BLaER1 (cell line): ENCODE results near the gene CMIP.

Experiments used
- H3K27ac ChIP-seq: shearing (Covaris generic); formaldehyde crosslinking; 2 replicates; pipeline ENCODE4 v1.8.1; 2022
- H3K27me3 ChIP-seq: shearing (Covaris generic); formaldehyde crosslinking; 2 replicates; pipeline ENCODE4 v1.8.1; 2022
- H3K36me3 ChIP-seq: shearing (Covaris generic); formaldehyde crosslinking; 2 replicates; pipeline ENCODE4 v1.8.1; 2022
- H3K4me1 ChIP-seq: shearing (Covaris generic); formaldehyde crosslinking; 2 replicates; pipeline ENCODE4 v1.8.1; 2022
- H3K4me2 ChIP-seq: shearing (Covaris generic); formaldehyde crosslinking; 2 replicates; pipeline ENCODE4 v1.8.1; 2022
- H3K4me3 ChIP-seq: shearing (Covaris generic); formaldehyde crosslinking; 2 replicates; pipeline ENCODE4 v1.8.1; 2022
- H3K9ac ChIP-seq: shearing (Covaris generic); formaldehyde crosslinking; 2 replicates; pipeline ENCODE4 v1.8.1; 2022
- H3K9me3 ChIP-seq: shearing (Covaris generic); formaldehyde crosslinking; 2 replicates; pipeline ENCODE4 v1.8.1; 2022
- H4K20me1 ChIP-seq: shearing (Covaris generic); formaldehyde crosslinking; 2 replicates; pipeline ENCODE4 v1.8.1; 2022
- Cebpa-rat ChIP-seq: shearing (Covaris generic); IDR thresholded peaks from 2 replicates; pipeline ENCODE4 v1.8.1; 2022

Gene CMIP

DNA sequence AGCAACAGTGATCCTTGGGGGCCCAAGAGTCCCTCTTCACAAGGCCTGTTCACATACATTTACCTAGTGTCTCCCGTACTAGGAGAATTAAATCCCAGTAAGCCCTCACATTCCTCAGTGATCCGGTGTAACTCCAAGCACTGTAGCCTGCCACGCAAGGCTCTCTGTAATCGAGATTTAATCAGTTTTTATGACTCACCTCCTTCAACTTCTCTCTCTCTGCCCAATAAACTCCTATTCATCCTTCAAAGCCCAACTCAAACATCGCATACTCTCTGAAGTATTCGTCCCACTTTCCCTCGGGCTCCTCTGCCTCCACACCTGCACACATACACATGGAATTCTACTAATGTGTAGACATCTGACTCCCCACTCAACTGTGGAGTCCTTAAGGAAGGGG lies 141.8 kb downstream of the CMIP start:
- Histone ChIP-seq H3K4me3 (no peak overlapping the region), H3K9ac (no peak overlapping the region), H3K27me3 (no peaks in the 10 kb centered on the region), H4K20me1 (peaks cover 100% of the 10 kb centered on the region), H3K36me3 (peaks cover 70% of the 10 kb centered on the region), H3K4me1 (0 out of 2 replicates have a peak, but pooled peaks cover 7% of the 10 kb centered on the region), H3K27ac (no peak overlapping the region), H3K9me3 (no peaks in the 10 kb centered on the region), H3K4me2 (no peak overlapping the region)
- no peak for TF ChIP-seq Cebpa-rat

DNA sequence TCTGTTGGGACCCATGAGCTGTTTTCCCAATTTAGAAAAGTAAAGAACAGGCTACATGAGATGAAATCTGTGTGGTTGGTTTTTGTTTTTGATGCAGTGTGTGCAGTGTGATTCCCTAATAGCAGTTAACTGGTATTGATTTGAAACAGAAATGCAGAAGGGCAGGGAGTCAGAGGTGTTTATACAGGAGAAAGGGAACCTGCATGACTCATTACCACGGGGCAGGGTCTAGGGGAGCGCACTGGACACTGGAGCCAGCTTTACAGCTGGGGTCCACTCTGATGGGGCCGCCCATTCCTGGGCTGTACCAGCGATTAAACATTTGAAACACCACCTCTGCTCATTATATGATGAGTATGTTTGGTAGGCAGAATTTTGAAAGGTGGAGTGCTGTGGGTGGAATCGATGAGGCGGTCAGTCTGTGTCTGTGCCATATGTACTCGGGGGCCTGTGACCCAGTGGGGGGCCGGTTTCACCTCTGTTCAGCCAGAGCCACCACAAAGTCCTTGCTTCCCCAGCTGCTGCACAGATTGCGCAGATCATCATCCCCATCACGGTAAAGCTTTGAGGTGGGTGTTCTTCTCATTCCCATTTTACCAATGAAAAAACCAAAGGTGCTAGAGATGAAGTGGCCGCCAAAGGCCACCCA lies 142.5 kb downstream of the CMIP start:
- Histone ChIP-seq H3K9ac (no peak overlapping the region), H3K9me3 (no peaks in the 10 kb centered on the region), H3K27me3 (no peaks in the 10 kb centered on the region), H3K27ac (no peak overlapping the region), H3K4me3 (no peak overlapping the region), H3K4me2 (no peak overlapping the region), H4K20me1 (peaks cover 100% of the 10 kb centered on the region), H3K4me1 (0 out of 2 replicates have a peak, but pooled peaks cover 7% of the 10 kb centered on the region), H3K36me3 (peaks cover 70% of the 10 kb centered on the region)
- no peak for TF ChIP-seq Cebpa-rat

DNA sequence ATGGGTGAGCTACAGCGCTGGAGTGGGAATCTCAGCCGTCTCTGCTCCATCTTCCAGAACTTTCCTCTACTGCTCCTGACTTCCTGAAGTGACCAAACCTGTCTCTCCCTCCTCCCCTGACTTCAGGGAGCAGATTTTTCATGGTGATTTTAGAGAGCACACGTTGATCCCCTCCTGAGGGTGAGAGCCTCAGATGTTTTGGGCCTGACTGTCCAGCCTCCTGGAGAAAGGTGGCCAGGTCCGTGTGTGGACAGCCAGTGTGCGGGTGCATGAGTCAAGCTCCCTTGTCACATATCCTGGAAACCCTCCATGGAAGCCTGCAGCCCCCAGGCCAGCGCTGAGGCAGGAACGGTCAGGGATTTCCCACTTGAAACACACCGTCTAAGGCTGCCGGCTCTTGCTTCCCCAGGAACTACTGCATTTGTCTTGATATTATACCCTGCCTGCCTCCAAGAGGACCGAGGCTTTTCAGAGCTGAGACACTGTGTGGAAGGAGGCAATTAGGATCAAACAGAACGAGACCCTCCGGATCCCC lies 143.1 kb downstream of the CMIP start:
- peaks cover 100% of the 10 kb centered on the region for H4K20me1 ChIP-seq
- H3K4me3 ChIP-seq, result no peak overlapping the region
- H3K9ac ChIP-seq, result no peak overlapping the region
- 0 out of 2 replicates have a peak, but pooled peaks cover 7% of the 10 kb centered on the region for H3K4me1 ChIP-seq
- TF ChIP-seq Cebpa-rat, result no peak
- no peaks in the 10 kb centered on the region for H3K27me3 ChIP-seq
- H3K9me3 ChIP-seq, result no peaks in the 10 kb centered on the region
- H3K27ac ChIP-seq, result no peak overlapping the region
- no peak overlapping the region for H3K4me2 ChIP-seq
- H3K36me3 ChIP-seq, result peaks cover 69% of the 10 kb centered on the region

DNA sequence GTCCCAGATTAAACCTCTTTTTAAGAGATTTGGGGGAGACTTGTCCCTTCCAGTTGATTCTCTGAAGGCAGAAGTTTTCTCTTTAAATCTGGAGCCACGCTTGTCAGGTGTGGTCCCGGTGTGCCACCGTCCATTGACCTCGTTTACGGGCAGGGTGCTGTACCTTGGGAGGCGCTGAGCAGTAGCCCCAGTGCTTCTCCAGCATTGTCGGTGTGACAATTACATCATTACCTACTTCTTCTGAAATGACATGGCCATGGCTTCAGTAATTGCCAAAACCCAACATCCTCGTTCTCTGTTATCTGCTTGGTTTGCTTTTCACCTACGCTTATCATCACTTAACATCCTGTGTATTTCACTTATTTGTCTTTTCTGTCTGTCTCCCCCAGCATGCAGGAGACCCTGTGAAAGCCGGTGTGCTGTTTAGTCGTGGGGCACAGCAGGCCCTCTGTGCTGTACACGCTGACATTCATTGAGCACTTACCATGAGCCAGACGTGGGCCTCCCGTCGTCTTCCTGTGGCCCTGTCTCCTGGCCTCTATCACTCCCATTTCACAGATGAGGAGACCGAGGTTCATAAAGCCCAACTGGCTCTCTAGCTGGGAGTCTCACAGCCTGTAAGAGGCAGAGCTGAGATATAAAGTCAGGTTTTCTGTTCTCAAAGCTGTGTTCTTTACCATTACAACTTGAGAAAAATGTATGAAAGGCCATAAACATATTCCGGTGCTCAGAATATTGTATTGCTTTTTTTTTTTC lies 143.9 kb downstream of the CMIP start:
- Histone ChIP-seq H4K20me1 (peaks cover 100% of the 10 kb centered on the region), H3K4me1 (peaks cover 4% of the 10 kb centered on the region; the same call in 1 of the 2 replicates), H3K36me3 (peaks cover 69% of the 10 kb centered on the region), H3K9me3 (no peaks in the 10 kb centered on the region), H3K9ac (no peak overlapping the region), H3K27ac (no peak overlapping the region), H3K4me3 (no peak overlapping the region), H3K27me3 (no peaks in the 10 kb centered on the region), H3K4me2 (no peak overlapping the region)
- no peak for TF ChIP-seq Cebpa-rat

DNA sequence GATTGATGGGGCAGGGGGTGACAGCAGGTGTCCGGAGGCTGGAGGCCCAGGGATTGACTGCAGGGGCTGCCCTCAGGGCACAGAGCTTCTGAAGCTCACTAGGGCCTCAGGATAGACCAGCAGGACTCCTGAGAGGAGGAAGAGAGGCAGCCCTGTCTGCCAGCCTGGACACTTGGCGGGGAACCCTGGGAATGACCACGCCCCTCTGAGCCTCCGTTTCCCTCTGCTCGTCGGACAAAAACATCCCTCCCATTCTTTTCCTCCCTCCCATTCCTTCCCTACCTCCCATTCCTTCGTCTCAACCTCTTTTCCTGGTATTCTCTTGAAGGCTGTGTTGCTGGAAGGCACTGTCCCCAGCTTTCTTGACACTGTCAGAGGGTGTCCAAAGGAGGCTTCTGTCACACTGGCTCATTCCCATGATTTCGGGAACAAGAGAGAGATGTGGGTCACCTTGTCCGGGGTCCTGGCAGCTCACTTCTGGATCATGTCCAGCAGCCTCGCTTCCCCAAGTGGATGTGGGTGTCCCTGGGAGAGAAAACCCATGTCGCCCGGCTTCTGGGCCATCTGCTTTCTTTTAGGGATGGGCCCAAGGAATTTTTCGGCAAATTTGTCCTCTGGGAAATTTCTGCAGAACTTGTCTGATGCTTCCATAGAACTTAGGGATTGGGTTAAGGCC lies 145.5 kb downstream of the CMIP start:
- H3K4me3 ChIP-seq, result no peak overlapping the region
- H3K9me3 ChIP-seq, result no peaks in the 10 kb centered on the region
- no peak for TF ChIP-seq Cebpa-rat
- peaks cover 98% of the 10 kb centered on the region for H4K20me1 ChIP-seq
- peaks cover 58% of the 10 kb centered on the region for H3K36me3 ChIP-seq
- H3K27ac ChIP-seq, result no peak overlapping the region
- peaks cover 4% of the 10 kb centered on the region; the same call in 1 of the 2 replicates for H3K4me1 ChIP-seq
- no peak overlapping the region for H3K4me2 ChIP-seq
- H3K9ac ChIP-seq, result no peak overlapping the region
- H3K27me3 ChIP-seq, result no peaks in the 10 kb centered on the region

DNA sequence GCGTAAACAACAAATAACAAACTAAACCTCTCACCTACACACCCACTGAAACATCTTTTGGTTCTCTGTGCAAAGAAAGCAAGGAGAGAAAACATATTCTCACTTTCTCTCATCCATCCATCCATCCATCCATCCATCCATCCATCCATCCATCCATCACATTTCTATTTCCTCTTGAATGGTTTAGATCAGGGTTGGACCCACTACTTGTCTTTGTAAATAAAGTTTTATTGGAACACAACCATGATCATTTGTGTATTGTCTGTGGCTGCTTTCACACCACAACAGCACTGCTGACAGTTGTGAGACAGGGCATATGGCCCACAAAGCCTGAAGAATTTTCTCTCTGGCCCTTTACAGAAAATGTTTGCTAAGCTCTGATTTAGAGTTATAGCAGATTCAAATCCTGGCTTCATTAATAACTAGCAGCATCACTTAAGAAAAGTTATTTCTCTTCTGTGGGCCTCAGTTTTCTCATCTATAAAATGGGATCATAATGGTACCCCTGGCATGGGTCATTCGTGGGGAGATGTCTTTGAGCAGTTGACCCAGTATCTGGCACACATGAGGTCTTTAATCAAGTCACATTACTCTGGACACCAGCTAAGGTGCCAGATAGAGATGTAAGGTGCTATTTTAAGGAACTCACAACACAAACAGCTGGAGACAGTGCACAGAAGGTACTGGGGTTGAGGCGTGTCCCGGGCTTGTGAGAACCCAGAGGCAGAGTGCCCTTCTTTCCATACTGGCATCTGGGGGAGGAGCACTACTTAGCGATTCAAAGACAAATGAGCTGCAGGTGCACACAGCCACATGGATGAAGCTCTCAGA lies 146.3 kb downstream of the CMIP start:
- Histone ChIP-seq H3K27ac (no peak overlapping the region), H3K27me3 (no peaks in the 10 kb centered on the region), H4K20me1 (peaks cover 98% of the 10 kb centered on the region), H3K9ac (no peak overlapping the region), H3K36me3 (peaks cover 50% of the 10 kb centered on the region), H3K4me3 (no peak overlapping the region), H3K4me2 (no peak overlapping the region), H3K4me1 (peaks cover 4% of the 10 kb centered on the region; the same call in 1 of the 2 replicates), H3K9me3 (no peaks in the 10 kb centered on the region)
- TF ChIP-seq Cebpa-rat, result no peak

DNA sequence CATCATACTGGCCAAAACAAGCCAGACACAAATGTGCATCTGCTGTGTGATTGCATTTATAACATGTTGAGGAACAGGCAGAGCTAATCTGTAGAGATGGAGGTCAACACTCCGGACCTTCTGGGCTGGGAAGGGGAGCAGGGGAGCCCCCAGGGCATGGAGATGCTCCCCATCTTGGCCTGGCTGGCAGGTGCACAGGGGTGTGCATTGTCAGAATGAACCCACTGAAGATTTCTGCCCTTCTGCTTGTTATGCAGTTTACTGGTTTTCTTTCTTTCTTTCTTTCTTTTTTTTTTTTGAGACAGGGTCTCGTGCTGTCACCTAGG lies 146.9 kb downstream of the CMIP start:
- peaks cover 50% of the 10 kb centered on the region for H3K36me3 ChIP-seq
- no peak overlapping the region for H3K4me2 ChIP-seq
- no peaks in the 10 kb centered on the region for H3K9me3 ChIP-seq
- peaks cover 98% of the 10 kb centered on the region for H4K20me1 ChIP-seq
- no peak overlapping the region for H3K9ac ChIP-seq
- H3K4me3 ChIP-seq, result no peak overlapping the region
- peaks cover 4% of the 10 kb centered on the region; the same call in 1 of the 2 replicates for H3K4me1 ChIP-seq
- H3K27ac ChIP-seq, result no peak overlapping the region
- no peak for TF ChIP-seq Cebpa-rat
- H3K27me3 ChIP-seq, result no peaks in the 10 kb centered on the region

DNA sequence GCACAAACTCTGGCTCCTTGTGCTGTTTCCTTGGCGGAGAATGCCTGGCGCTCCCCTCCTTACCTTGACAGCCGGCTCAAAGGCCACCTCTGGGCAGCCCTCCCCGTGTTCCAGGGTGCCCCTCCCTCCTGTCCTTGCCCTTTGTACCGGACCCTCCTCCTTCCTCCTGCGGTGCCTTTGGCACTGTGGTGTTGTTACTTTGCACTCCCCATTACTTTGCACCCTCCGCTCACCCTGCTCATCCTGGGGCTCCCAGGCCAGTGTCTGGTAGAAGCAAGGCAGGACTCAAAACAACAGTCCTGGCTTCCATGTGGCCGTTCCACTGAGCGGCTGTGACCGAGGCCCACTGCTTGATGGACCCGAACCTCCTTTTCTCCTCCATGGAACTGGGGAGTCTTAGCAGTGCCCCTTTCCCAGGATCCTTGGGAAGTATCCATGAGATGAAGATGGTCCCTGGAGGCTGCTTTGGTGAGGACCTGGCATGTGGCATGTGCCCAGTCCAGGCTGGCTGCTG lies 147.8 kb downstream of the CMIP start:
- no peak for TF ChIP-seq Cebpa-rat
- no peak overlapping the region for H3K4me2 ChIP-seq
- H4K20me1 ChIP-seq, result peaks cover 98% of the 10 kb centered on the region

DNA sequence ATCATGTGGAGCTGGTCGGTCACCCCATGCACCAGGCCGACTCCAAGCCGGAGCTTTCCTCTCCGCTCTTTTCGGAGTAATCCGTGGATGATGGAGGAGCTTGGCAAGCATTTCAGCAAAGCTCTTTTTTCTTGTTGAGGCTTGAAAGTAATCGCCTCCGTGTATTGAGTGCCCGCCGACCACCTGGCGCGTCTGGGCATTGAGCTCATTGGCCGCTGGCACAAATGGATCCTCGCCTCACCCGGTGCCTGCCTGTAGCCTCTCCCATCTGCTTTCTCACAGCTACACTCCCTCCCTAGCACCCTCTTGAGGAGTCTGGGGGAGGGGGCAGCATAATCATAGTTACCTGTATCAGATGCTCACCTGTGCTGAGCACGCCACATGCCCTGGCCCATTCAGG lies 148.9 kb downstream of the CMIP start:
- Histone ChIP-seq H3K27ac (no peak overlapping the region), H3K27me3 (no peaks in the 10 kb centered on the region), H3K9me3 (no peaks in the 10 kb centered on the region), H4K20me1 (peaks cover 98% of the 10 kb centered on the region), H3K4me2 (no peak overlapping the region), H3K36me3 (peaks cover 34% of the 10 kb centered on the region), H3K4me3 (no peak overlapping the region), H3K9ac (no peak overlapping the region), H3K4me1 (peaks cover 19% of the 10 kb centered on the region)
- no peak for TF ChIP-seq Cebpa-rat

More for the DNA sequence above, 147.8 kb downstream of the CMIP start:
- H3K27ac ChIP-seq, result no peak overlapping the region
- no peak overlapping the region for H3K4me3 ChIP-seq
- peaks cover 44% of the 10 kb centered on the region for H3K36me3 ChIP-seq
- H3K27me3 ChIP-seq, result no peaks in the 10 kb centered on the region
- H3K9me3 ChIP-seq, result no peaks in the 10 kb centered on the region
- H3K4me1 ChIP-seq, result peaks cover 8% of the 10 kb centered on the region
- no peak overlapping the region for H3K9ac ChIP-seq
